HepG2 (cell line): ENCODE measurements around the gene KRTAP1-3. TPM values are rescaled to one million over a fixed set of nuclear protein-coding genes. Genes with fewer than 3 reads are reported as not detected.
A peak's percentile ranks its signal among the peaks of the same experiment; 100 is the strongest.

Source experiments
- FOSL2 ChIP-seq: sonication (generic); formaldehyde crosslinking; IDR thresholded peaks from 2 replicates; pipeline ENCODE4 v1.4.0; 2020; ENCODE audit warnings: missing genetic modification reagents
- FOXM1 ChIP-seq: sonication (generic); formaldehyde crosslinking; IDR thresholded peaks from 2 replicates; pipeline ENCODE4 v1.5.0; 2020; ENCODE audit warnings: missing genetic modification reagents
- FOXO1 ChIP-seq: sonication (generic); formaldehyde crosslinking; IDR thresholded peaks from 2 replicates; pipeline ENCODE4 v1.4.0; 2020; ENCODE audit warnings: missing genetic modification reagents
- HCFC1 ChIP-seq: fragments of 150-350 bp; IDR thresholded peaks from 2 replicates; pipeline ENCODE4 v1.6.1; 2014; ENCODE audit warnings: low read depth, low read length
- JUN ChIP-seq: sonication (generic); formaldehyde crosslinking; IDR thresholded peaks from 2 replicates; pipeline ENCODE4 v1.4.0; 2020; ENCODE audit warnings: mild to moderate bottlenecking, missing genetic modification reagents
- KAT7 ChIP-seq: IDR thresholded peaks from 2 replicates; pipeline ENCODE4 v1.6.1; 2018; ENCODE audit warnings: borderline replicate concordance, missing compliant biosample characterization
- KLF11 ChIP-seq: IDR thresholded peaks from 2 replicates; pipeline ENCODE4 v1.6.1; 2016; ENCODE audit warnings: missing compliant biosample characterization
- MEIS2 ChIP-seq: sonication (generic); formaldehyde crosslinking; IDR thresholded peaks from 2 replicates; pipeline ENCODE4 v1.9.0; 2021; ENCODE audit warnings: mild to moderate bottlenecking, missing genetic modification reagents
- MXD4 ChIP-seq: IDR thresholded peaks from 2 replicates; pipeline ENCODE4 v1.6.1; 2016; ENCODE audit warnings: mild to moderate bottlenecking, missing biosample characterization, missing genetic modification reagents
- NFYC ChIP-seq: IDR thresholded peaks from 2 replicates; pipeline ENCODE4 v1.6.1; 2016; ENCODE audit warnings: missing genetic modification reagents, missing compliant biosample characterization
- POLR2A ChIP-seq, 2 experiments: IDR thresholded peaks; 2 replicates each; pipeline ENCODE4 v1.6.1; 2011; ENCODE audit warnings: low read depth in 2 of 2, low read length in 2 of 2, mild to moderate bottlenecking in 1 of 2, moderate library complexity in 1 of 2; ENCODE audit not compliant: insufficient read depth in 1 of 2
- PPARG ChIP-seq: conservative IDR thresholded peaks from 2 replicates; pipeline ENCODE4 v1.6.1; 2016; ENCODE audit warnings: missing biosample characterization, missing genetic modification reagents
- SMYD3 ChIP-seq: sonication (generic); formaldehyde crosslinking; IDR thresholded peaks from 2 replicates; pipeline ENCODE4 v1.8.1; 2023; ENCODE audit warnings: mild to moderate bottlenecking, missing genetic modification reagents
- TBP ChIP-seq: sonication (generic); formaldehyde crosslinking; IDR thresholded peaks from 2 replicates; pipeline ENCODE4 v1.5.0; 2020; ENCODE audit warnings: missing genetic modification reagents
- ZBTB20 ChIP-seq: sonication (generic); formaldehyde crosslinking; IDR thresholded peaks from 2 replicates; pipeline ENCODE4 v1.8.1; 2023; ENCODE audit warnings: missing genetic modification reagents, low read depth, mild to moderate bottlenecking, borderline replicate concordance
- ZNF260 ChIP-seq: sonication (generic); formaldehyde crosslinking; IDR thresholded peaks from 2 replicates; pipeline ENCODE4 v1.4.0; 2020; ENCODE audit warnings: missing genetic modification reagents, low read depth, mild to moderate bottlenecking, borderline replicate concordance
- ZNF441 ChIP-seq: sonication (generic); formaldehyde crosslinking; IDR thresholded peaks from 2 replicates; pipeline ENCODE4 v1.7.0; 2021; ENCODE audit warnings: missing genetic modification reagents, borderline replicate concordance
- ZNF574 ChIP-seq: sonication (generic); formaldehyde crosslinking; IDR thresholded peaks from 2 replicates; pipeline ENCODE4 v1.4.0; 2020; ENCODE audit warnings: missing genetic modification reagents
- ZNF589 ChIP-seq: sonication (generic); formaldehyde crosslinking; conservative IDR thresholded peaks from 2 replicates; pipeline ENCODE4 v1.8.0; 2022; ENCODE audit warnings: mild to moderate bottlenecking, moderate library complexity, missing genetic modification reagents
- ZNF652 ChIP-seq: IDR thresholded peaks from 2 replicates; pipeline ENCODE4 v1.6.1; 2016; ENCODE audit warnings: low read depth, borderline replicate concordance
- ZNF75D ChIP-seq: sonication (generic); formaldehyde crosslinking; IDR thresholded peaks from 2 replicates; pipeline ENCODE4 v1.8.1; 2023; ENCODE audit warnings: missing genetic modification reagents, mild to moderate bottlenecking, borderline replicate concordance
- ZNF850 ChIP-seq: sonication (generic); formaldehyde crosslinking; conservative IDR thresholded peaks from 2 replicates; pipeline ENCODE4 v1.9.0; 2021; ENCODE audit warnings: mild to moderate bottlenecking, missing genetic modification reagents
- ZSCAN29 ChIP-seq: sonication (generic); formaldehyde crosslinking; conservative IDR thresholded peaks from 2 replicates; pipeline ENCODE4 v1.4.0; 2020; ENCODE audit warnings: mild to moderate bottlenecking, missing genetic modification reagents
- polyA plus RNA-seq, 8 experiments: library from polyadenylated mRNA; depleted of rRNA in 3 of 8; stranded (reverse) in 7 of 8; unstranded in 1 of 8; fragments of >200 nt; fragmentation: Illumina TruSeq in 4 of 8; extraction: Trizol in 4 of 8; gene quantifications; 2 replicates each; pipeline versions ENCODE4 v1.2.1 to v1.2.3, GENCODE V29; 2011 to 2016; ENCODE audit warnings: low read depth in 4 of 8, missing spikeins in 1 of 8, mixed read lengths in 1 of 8; ENCODE audit not compliant: insufficient read depth in 1 of 8
- total RNA-seq, 5 experiments: library from RNA; depleted of rRNA; stranded (reverse); fragments of >200 nt; fragmentation: Illumina TruSeq; extraction: Trizol; gene quantifications; 2 replicates each; pipeline ENCODE4 v1.2.3, GENCODE V29; 2016; ENCODE audit warnings: low read depth in 1 of 5

The KRTAP1-3 gene
- total and polyA plus RNA-seq, 2 of the 13 experiments (the other 11 are each of a cell fraction or from before 2014, with no cell fraction given): not detected

GRCh38 chr17:41008811-41009210 lies 25.9 kb downstream of the KRTAP1-3 start, which contains the start of gene KRTAP3-1 (continued):
- TF ChIP-seq FOXM1: no peak
- no peak for TF ChIP-seq HCFC1
- TF ChIP-seq ZSCAN29 (CRISPR knock-in tag): no peak
- TF ChIP-seq MXD4 (CRISPR knock-in tag): 0 out of 2 replicates have a peak, but pooled peaks have one; percentile 12
- TF ChIP-seq ZNF75D: no peak
- no peak for TF ChIP-seq ZNF260
- TF ChIP-seq MEIS2 (CRISPR knock-in tag): no peak
- TF ChIP-seq ZNF589: 0 out of 2 replicates have a peak, but pooled peaks have one; percentile 35
- no peak for TF ChIP-seq NFYC
- TF ChIP-seq KAT7 (CRISPR knock-in tag): 0 out of 2 replicates have a peak, but pooled peaks have one; percentile 33
- TF ChIP-seq TBP (CRISPR knock-in tag): no peak
- TF ChIP-seq ZNF574 (CRISPR knock-in tag): no peak
- no peak for TF ChIP-seq ZNF441
- no peak for TF ChIP-seq PPARG (CRISPR knock-in tag)
- no peak for TF ChIP-seq KLF11 (CRISPR knock-in tag)
- TF ChIP-seq ZNF850 (CRISPR knock-in tag): no peak
- 0 out of 2 replicates have a peak, but pooled peaks have one; percentile 7 for TF ChIP-seq FOSL2
- TF ChIP-seq JUN (CRISPR knock-in tag): no peak
- TF ChIP-seq ZBTB20 (CRISPR knock-in tag): no peak
- no peak for TF ChIP-seq FOXO1 (CRISPR knock-in tag)
- 0 out of 2 replicates have a peak, but pooled peaks have one; percentile 2 for TF ChIP-seq SMYD3 (CRISPR knock-in tag)
- no peak for TF ChIP-seq POLR2A (IDR thresholded peaks at IDR 0.05; ENCODE audit: insufficient read depth in 1 of 2, low read depth in 2 of 2, low read length in 2 of 2)
- TF ChIP-seq ZNF652 (CRISPR knock-in tag): no peak
